Hepatic stellate cell (primary cell): ENCODE results near the gene PRSS1.
"Not testable (repeated sequence)": the region's sequence is repeated elsewhere in the genome, so short reads cannot be mapped to it uniquely, and the experiment has no call there.

Source experiments
- DNase-seq: peaks from one replicate; pipeline ENCODE4 v3.0.0; 2011; ENCODE audit warnings: low spot score

PRSS1 gene

GRCh38 chr7:142749218-142749993 lies at the start of gene PRSS1:
PRSS1 (plus strand) TSS chr7:142749472; CDS start chr7:142749485, 13 bp downstream.
- no peak for DNase-seq

DNA sequence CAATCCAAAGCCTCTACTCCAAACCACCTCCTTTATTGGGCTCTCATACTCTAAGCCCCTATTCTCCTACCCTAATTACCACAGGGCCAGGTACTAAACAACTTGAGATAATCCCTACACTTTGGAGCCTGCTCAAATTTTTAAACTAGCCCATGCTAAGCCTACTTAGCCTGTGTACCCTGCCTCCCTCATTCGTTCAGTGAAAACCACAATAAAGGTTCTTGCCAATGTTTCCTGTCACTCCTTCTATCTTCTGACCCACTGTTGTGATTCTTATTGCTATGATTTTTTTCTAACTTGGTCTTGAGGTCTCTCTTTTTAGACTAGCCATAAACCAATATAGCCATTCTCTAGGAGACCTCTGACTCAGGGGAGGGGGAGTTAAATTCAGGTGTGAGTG lies 48.3 kb upstream of the PRSS1 start:
- not testable (repeated sequence) for DNase-seq

- DNase-seq: no peak
Observed at GRCh38 chr7:142703655-142704305, 45.5 kb upstream of the PRSS1 start.

- not testable (repeated sequence) for DNase-seq
Observed at GRCh38 chr7:142708726-142709125, 40.5 kb upstream of the PRSS1 start.

DNA sequence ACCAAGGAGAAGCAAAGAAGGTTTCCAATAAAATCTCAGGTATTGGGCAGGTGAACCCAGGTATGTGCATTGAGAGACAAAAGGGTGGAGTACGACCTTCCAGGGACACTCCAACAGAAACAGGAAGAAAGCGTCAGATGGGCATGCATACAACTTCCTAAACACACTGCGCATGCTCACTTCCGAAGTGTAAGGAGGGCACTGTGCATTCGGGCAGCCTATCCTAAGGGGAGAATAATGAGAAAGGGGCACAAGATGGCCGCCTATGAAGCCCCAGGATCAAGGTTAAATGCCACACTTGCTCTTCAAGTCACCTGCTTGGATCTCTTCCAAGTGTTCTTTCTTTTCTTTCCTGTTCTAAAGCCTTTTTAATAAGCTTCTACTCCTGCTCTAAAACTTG lies 39.4 kb upstream of the PRSS1 start:
- no peak for DNase-seq

GRCh38 chr7:142711196-142711595 lies 38.1 kb upstream of the PRSS1 start:
- DNase-seq: no peak

GRCh38 chr7:142711746-142712616 lies 37.3 kb upstream of the PRSS1 start:
- DNase-seq: peak; percentile 10

- DNase-seq: no peak
Observed at GRCh38 chr7:142712617-142712957, 36.7 kb upstream of the PRSS1 start.

- DNase-seq: no peak
Observed at GRCh38 chr7:142714375-142714774, 34.9 kb upstream of the PRSS1 start.

DNA sequence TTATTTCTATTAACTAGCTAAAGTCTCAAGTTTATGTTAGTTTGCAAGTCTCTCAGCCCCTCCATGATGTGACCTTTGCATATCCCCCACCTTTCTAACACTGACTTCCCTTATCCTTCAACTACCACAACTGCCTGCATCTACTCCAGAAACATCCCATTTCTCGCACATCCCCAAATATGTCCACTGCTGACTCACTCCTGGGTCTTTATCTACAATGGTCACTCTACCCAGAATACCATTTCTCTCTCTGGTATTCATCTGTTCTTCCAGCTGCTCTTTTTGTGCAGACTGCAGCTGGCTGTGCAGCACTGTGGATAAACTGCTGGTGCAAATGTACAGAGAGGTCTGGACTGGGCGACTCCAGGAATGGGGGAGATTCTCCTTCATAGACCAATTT lies 32.7 kb upstream of the PRSS1 start:
- no peak for DNase-seq

DNA sequence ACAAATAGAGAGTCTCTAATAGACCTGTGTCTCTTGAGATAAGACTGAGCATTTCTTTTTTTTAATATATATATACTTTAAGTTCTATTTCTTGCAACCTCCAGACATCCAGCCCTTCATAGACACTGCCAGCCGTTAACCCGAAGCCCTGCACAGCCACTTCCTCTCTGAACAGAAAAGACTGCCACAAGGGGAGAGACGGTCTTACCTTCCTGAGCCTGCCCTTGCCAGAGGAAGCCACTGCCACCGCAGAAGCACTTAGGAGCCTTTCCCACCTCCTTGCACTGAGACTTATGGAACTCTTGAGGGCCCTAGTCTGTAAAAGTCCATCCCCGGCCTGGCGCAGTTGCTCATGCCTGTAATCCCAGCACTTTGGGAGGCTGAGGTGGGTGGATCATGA lies 31.8 kb upstream of the PRSS1 start:
- DNase-seq: no peak

DNA sequence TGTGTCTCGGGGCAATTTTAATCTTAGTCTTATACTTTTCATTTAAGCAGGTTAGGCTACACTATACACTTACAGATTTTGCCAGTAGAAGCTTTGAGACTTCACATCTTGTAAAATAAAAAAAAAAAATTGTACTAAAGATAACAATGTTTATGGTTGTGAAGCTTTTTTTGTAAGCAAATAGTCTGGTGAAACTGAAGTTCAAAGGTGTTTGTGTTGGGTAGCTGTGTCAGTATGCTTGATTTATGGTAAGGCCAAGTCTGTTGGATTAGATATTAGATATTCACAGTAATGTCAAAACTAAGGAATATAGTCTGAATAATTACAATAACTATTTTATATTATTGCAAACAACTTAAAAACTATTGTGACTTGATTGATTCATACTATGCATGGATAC lies 31.0 kb upstream of the PRSS1 start:
- DNase-seq: no peak

DNA sequence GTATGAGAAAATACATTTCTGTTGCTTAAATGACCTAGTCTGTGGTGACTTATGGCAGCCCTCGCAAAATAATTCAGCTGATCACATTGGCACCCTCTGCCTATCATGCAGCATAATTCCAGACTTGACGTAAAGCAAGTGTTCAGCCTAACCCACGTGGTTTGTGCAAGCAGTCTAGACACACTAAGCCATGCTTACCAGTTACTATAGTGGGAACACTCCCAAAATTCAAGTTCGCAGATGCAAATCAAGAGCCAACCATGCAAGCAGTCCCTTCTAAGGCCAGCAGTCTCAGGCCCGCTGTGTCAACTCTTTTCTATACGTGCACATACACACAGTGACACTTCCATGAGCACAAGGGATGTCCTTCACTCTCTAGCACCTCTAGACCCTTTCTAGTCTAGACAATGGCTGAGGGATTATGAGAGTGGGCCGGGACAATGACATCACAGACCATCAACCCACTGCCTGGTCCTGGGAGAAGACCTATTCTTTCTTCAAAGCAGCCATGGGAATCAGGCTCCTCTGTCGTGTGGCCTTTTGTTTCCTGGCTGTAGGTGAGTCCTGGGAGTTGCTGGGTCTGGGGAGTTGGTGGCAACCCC lies 29.0 kb upstream of the PRSS1 start:
- DNase-seq: no peak

DNA sequence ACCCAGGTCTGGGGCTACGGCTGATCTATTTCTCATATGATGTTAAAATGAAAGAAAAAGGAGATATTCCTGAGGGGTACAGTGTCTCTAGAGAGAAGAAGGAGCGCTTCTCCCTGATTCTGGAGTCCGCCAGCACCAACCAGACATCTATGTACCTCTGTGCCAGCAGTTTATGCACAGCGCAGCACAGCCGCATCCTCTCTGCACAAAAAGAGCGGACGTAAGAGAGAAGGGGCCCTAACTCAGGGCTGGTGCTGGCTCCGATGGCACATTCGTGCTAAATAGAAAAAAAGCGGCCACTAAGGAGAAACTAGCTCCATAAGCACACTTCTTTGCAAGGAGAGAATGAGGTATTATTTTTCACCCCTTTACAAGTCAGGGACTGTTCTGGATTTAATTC lies 28.3 kb upstream of the PRSS1 start:
- no peak for DNase-seq

GRCh38 chr7:142722248-142722794 lies 27.0 kb upstream of the PRSS1 start:
- no peak for DNase-seq

DNA sequence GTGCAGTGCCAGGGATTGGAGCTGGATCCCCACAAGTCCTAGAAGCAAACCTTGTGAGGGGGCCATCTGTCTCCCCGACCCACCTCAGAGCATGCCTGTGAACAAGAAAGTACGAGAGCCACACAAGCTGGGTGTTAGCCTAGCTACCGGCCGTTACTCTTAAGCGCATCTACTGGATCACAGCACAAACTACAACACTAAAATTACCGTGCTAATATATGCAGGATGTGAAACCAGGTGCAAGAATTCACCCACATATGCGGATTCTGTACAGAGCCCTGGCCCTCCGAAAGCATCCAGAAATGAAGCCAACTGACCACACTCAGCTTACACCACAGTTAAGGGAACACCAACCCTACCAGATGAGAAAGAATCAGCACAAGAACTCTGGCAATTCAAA lies 16.0 kb upstream of the PRSS1 start:
- no peak for DNase-seq

DNA sequence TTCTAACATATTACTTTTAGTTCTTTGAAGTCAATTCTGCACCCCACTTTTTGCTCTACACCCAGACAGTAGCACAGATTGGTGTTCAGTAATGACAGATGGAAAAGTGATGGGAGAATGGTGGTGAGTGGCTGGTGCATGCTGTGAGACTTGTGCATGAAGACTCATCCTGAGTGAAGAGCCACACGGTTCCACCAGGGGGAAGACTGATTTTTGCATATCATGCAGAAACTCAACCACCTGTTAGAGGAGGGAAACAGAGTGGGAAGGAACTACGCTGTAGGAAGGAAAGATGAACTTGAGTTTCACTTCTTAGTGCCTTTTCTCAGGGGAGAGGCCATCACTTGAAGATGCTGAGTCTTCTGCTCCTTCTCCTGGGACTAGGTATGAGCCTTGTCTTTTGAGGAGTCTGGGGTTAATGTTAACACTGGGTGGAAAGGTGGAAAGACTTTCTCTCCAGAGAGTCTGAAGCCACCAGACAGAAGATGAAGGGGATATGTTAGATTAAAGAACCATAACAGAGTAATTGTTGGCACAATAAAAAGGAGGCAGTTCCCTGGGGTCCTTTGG lies 9.3 kb upstream of the PRSS1 start:
- no peak for DNase-seq

- DNase-seq: no peak
Observed at GRCh38 chr7:142740786-142741185, 8.5 kb upstream of the PRSS1 start.

DNA sequence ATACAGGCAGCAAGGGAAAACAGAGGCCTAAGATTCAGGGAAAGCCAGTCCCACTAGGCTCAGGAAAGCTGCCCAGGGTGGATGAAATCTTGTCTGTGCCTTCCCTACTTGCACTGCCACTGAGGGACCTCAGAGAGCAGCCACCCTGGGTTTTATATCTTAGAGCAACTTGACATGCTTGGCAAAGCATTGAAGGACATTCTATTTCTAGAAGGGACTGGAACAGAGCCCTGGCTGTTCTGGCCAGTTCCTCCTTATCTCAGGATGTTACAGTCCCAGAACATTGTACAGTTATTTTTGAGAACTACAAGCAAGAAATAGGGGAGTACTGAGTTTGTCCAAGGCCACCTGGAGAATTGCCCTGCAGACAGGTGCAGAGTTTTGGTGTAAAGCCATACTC lies 7.3 kb upstream of the PRSS1 start:
- DNase-seq: not testable (repeated sequence)

DNA sequence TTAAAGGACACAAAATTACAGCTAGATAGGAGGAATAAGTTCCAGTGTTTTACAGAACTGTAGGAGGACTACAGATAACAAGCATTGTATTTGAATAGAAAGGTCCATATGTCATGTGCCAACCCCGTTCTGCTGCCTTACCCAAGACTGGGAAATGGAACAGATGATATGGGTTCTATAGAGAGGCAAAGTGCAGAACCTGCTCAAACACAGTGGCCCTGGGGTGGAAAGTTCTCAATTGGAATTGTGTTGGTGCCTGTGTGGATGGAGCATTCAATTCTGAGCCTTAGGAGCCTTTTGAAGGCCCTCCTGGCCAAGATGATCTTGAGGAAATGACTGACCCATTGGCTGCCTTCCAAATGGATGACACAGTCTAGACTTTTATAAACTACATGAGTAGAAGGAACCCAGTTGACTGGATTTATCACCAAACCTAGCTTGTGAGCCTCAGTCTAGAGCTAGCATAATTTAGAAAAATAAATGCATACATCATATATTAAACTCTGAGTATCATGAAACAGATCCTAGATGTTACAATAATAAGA lies 4.1 kb upstream of the PRSS1 start:
- DNase-seq: no peak

GRCh38 chr7:142745745-142746144 lies 3.5 kb upstream of the PRSS1 start:
- no peak for DNase-seq

DNA sequence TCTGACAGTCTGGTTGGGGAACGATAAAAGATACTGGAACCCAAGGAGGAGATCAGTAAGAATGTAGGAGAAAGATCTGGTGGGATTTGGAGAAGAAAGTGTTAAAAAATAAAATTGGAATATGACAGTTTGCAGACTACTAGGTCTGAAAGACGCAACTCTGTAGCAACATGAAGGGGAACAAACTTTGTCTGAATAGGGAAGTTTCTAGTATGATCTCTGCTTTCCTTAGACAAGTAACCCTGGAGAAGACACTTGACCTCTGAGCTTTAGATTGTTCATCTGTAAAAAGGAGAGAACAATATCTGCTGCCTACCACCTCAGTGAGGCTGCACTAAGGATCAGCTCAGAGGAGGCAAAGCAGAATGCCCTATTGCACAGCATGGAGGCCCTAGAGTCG lies 3.0 kb upstream of the PRSS1 start:
- no peak for DNase-seq
